ENCODE data around the gene ZC3H4.
"Not testable (repeated sequence)": the region's sequence is repeated elsewhere in the genome, so short reads cannot be mapped to it uniquely, and the experiment has no call there.

Gene ZC3H4

DNA sequence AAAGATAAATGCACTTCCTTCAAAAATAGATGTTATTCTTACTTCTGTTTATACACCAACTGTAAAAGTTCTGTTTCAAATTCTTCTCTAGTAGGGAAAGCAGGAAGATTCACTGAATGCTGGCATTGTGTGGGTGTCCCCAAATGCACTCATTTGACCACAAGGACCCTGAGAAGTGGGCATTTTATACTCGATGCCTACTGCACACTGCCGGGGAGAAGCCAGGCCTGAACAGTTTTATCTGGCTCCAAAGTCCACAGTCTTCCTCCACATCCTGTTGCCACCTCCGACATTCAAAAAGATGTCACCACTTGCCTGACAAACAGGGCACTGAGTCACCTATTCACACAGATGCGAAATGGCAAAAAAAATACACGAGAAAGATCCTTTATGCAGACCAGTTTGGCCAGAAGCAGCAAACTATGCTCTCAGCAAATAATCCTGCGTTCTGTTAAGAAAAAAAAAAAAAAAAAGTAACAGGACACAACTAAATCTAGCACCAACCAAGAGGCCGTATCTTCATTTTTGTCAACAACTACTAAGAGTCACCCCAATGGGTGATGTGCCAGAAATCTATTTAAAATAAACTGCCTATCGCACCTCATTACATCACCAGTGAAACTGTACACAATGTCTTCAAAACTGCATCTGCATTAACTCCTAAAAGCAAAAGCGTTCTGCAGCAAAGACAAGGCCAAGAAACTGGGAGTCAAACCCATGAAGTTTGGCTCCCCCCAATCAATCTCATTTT is 6.2 kb downstream of the ZC3H4 start:
- DNase-seq: no peak

GRCh38 chr19:47106821-47107201 is 6.8 kb downstream of the ZC3H4 start:
- no peak for DNase-seq

DNA sequence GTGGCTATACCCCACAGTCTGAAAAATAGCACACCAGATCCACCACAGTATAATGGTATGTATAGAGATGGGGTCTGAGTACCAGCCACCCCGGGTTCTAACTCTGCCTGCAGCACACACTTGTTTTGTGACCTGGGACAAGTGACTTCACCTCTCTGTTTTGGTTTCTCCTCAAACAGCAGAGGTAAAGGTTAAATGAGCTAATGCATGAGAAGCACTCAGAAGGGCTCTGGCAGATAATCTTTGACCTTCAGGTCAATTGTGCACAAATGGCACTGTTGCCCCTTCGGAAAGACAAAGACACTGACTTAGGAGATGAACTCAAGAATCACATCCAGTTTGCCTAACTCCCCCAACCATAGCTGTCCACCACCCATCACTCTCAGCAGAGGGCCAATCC is 7.7 kb downstream of the ZC3H4 start:
- DNase-seq: no peak

GRCh38 chr19:47104680-47105079 is 8.9 kb downstream of the ZC3H4 start:
- DNase-seq: no peak

- DNase-seq: no peak
These were observed 11.1 kb downstream of the ZC3H4 start for GRCh38 chr19:47102346-47103060.

DNA sequence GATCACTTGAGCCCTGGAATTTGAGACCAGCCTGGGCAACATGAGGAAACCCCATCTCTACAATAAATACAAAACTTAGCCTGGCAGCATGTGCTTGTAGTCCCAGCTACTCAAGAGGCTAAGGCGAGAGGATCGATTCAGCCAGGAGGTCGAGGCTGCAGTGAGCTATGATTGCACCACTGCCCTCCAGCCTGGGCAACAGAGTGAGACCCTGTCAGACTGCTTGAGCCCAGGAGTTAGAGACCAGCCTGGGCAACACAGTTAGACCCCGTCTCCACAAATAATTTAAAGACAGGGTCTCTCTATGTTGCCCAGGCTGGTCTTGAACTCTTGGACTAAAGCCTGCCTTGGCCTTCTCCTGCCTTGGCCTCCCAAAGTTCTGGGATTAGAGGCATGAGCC is 12.5 kb downstream of the ZC3H4 start:
- DNase-seq: not testable (repeated sequence)

- DNase-seq: no peak
These were observed 13.3 kb downstream of the ZC3H4 start for GRCh38 chr19:47100290-47100689.

- no peak for DNase-seq
These were observed 14.0 kb downstream of the ZC3H4 start for GRCh38 chr19:47099576-47100050.

DNA sequence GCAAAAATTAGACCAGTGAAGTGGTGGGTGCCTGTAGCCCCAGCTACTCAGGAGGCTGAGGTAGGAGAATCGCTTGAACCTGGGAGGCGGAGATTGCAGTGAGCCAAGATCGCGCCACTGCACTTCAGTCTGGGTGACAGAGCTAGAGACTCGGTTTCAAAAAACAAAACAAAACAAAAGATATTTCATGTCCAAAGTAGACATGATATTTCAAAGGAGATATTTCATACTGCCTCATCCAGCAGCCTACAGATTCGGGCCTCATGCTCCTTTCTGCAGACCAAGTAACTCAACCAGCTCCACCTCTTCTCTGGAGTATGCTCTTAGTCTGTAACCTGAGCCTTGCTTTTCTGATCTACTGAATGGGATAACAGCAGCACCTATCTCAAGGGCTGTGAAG is 15.0 kb downstream of the ZC3H4 start:
- DNase-seq: no peak

- DNase-seq: no peak
These were observed 16.0 kb downstream of the ZC3H4 start for GRCh38 chr19:47097396-47098201.

DNA sequence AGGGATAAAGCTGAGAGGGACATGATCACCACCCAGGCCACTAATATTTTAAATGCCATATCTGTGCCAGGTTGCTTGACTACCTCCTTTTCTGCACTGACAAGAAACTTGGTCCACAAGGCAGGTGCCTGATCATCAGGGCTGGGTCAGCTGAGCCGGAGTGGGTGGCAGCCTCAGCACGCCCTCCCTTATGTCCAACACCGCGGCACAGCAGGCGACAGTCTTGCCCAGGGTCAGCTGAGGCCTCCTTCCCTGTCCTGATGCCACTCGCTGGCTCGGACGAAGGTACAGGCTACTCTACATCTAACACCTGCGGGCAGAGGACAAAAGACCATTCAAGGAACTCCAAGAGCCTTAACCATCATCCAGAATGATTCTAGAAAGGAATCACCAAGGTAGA is 16.9 kb downstream of the ZC3H4 start:
- DNase-seq: no peak

GRCh38 chr19:47096100-47096704 is 17.4 kb downstream of the ZC3H4 start:
- DNase-seq: no peak

DNA sequence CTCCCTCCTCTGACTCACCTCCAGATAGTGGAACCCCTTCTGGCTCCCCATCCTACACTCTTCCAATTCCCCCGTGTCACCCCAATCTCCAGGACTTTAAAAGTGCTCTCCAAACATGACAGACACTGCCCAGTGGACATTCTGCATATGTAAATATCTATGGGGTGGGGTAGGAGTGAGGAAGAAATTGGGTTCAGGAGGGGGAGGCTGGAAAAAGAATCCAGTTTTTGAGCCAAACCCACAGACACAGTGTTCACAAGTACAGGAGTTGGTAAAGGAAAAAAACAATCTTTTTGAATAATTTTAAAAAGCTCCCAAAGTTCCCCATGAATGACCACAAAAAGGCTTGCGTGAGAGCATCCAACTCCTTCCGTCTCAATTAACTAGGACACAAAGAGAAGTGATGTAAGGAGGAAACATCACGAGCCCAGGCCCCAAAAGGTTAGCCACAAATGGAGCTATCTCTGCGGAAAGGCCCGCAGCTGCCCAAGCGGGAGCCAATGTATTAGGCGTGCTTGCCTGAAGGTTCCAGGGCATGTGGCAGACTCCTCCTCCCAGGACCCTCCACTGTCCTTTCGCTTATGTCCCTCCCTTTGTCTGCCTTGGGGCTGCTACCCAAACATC is 18.0 kb downstream of the ZC3H4 start:
- no peak for DNase-seq

GRCh38 chr19:47094557-47095475 is 18.8 kb downstream of the ZC3H4 start:
- no peak for DNase-seq

DNA sequence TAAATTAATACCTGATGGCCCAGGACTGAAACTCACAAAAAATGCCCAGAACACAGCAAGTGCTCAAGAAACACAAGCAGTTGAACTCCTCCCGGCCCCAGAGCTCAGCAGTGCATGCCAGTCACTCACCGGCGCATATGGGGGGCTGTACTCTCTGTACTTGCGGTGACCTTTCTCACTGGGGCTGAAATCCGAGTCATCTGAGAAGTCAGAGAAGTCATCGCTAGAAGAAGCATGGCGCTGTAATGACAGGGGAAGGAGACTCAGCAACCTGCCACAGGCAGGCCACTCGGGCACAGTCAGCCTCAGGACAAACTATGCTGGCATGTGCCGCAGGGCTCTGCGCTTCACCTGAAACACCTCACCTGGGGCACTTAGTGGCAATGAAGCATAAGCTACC is 19.7 kb downstream of the ZC3H4 start:
- no peak for DNase-seq

GRCh38 chr19:47093254-47093653 is 20.3 kb downstream of the ZC3H4 start:
- DNase-seq: no peak

DNA sequence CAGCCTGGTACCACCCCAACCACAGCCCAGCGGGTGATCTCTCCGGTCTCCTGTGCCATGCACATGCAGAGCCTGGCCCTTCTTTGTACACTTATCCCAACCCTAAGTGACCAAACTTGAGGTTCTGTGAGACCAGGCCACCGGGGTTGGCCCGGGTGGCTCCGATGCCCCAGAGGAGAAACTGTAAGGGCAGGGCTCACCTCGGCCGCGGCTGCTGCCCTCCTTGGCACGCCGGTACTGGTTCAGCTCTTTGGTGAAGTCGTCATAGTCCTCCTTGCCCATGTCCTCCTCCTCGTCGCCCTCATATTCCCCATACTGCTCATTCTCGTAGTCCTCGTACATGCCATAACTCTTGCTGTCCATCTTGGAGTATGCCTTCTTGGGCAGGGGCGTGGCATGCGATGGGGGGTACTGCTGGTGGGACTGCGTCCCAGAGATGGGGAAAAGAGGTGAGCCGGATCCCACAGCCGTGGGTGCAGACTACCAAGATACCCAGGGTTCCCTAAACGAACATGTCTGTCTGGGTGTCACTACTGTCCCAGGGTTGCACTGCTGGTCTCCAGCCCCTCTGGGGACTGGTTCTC is 23.7 kb downstream of the ZC3H4 start:
- no peak for DNase-seq

DNA sequence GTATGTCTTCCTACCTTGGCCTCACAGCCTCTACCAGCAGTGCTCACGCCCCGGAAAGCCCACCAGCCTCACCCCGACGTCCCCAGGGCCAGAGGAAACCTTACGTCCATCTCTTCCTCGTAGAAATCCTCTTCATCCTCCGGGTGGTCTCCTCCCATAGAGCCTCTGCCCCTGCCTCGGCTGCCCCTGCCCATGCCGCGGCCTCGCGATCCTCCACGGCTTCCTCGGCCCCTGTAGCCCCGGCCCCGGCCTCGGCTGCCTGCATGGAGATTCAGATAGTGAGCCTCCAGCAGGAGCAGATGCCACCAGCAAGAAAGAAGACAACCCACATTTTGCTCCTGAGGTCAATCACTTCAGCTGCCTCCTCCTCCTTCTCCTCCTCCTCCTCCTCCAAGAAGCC is 27.3 kb downstream of the ZC3H4 start:
- DNase-seq: no peak

DNA sequence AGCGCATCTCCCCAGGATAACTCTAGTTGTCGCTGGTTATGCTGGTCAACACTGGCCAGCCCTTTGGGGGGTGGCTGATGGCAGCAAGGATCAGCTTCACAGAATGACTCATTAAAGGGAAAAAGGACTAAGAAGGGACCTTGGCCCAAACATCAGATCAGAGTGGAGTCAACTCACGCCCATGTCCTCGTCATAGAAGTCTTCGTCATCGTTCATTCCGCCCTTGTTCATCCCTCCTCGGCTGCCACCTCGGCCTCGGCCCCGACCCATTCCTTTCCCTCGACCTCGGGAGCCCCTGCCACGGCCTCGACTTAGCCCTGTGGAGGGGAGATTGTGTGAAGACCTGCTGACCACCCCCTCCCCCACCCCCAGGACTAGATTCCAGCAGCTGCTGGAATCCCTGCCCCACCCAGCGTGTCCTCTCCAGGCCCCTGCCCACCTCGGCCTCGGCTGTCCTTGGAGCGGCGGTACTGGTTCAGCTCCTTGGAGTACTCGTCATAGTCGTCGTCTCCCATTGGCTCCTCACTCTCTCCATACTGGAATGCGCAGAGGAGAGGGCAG is 28.6 kb downstream of the ZC3H4 start:
- no peak for DNase-seq

DNA sequence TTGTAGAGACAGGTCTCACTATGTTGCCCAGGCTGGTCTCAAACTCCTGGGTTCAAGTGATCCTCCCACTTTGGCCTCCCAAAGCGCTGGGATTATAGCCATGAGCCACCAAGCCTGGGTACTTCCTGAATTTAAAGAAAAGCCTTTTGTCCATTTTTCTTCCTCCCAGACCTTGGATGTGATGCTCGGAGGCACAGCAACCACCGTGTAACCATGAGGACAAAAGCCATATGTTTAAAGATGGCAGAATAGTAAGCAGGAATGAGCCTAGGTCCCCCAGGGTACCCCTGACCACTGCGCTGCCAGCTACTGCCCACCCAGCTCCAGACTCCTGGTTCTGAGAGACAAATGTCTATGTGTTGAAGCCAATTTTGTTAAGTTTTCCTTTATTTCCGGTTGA is 31.1 kb downstream of the ZC3H4 start:
- DNase-seq: no peak

GRCh38 chr19:47081095-47081494 is 32.5 kb downstream of the ZC3H4 start:
- no peak for DNase-seq
